Astrocyte (in vitro differentiated cells and primary cell): ENCODE results near the gene SLIT3. TPM values are rescaled to one million over a fixed set of nuclear protein-coding genes. Genes with fewer than 3 reads are reported as not detected.

Experiments used
- DNase-seq: peaks from one replicate; pipeline ENCODE4 v3.0.0-alpha.2; 2010; ENCODE audit warnings: low read depth
- FAIRE-seq: peaks from 2 replicates; lab custom pipeline; 2011; peaks lifted over from hg19 to GRCh38; lab: Jason Lieb, UNC
- H2AFZ ChIP-seq: 2 replicates; pipeline ENCODE4 v1.6.0; 2012; ENCODE audit warnings: low read depth, low read length, inconsistent platforms
- H3K27ac ChIP-seq: 2 replicates; pipeline ENCODE4 v1.5.1; 2011; ENCODE audit warnings: low read depth, low read length, inconsistent platforms
- H3K27me3 ChIP-seq: 2 replicates; pipeline ENCODE4 v1.6.0; 2011; ENCODE audit warnings: low read length, inconsistent platforms; ENCODE audit not compliant: insufficient read depth
- H3K36me3 ChIP-seq: 2 replicates; pipeline ENCODE4 v1.5.1; 2011; ENCODE audit warnings: low read length, inconsistent platforms; ENCODE audit not compliant: insufficient read depth
- H3K4me1 ChIP-seq: 2 replicates; pipeline ENCODE4 v1.5.1; 2011; ENCODE audit warnings: low read length, inconsistent platforms; ENCODE audit not compliant: insufficient read depth
- H3K4me2 ChIP-seq: 2 replicates; pipeline ENCODE4 v1.6.0; 2012; ENCODE audit warnings: low read length, inconsistent platforms
- H3K4me3 ChIP-seq: 2 replicates; pipeline ENCODE4 v1.5.1; 2011; ENCODE audit warnings: low read depth, mild to moderate bottlenecking, low read length, inconsistent platforms; ENCODE audit not compliant: insufficient read depth
- H3K79me2 ChIP-seq: 2 replicates; pipeline ENCODE4 v1.6.0; 2012; ENCODE audit warnings: mild to moderate bottlenecking, low read length, inconsistent platforms; ENCODE audit not compliant: insufficient read depth
- H3K9ac ChIP-seq: 2 replicates; pipeline ENCODE4 v1.6.0; 2012; ENCODE audit warnings: mild to moderate bottlenecking, low read length, inconsistent platforms
- H3K9me3 ChIP-seq: 2 replicates; pipeline ENCODE4 v1.5.1; 2012; ENCODE audit warnings: low read depth, mild to moderate bottlenecking, low read length, inconsistent platforms; ENCODE audit not compliant: insufficient read depth
- H4K20me1 ChIP-seq: 2 replicates; pipeline ENCODE4 v1.6.0; 2012; ENCODE audit warnings: low read length, inconsistent platforms; ENCODE audit not compliant: insufficient read depth
- H3K27ac Mint-ChIP-seq: one replicate; pipeline ENCODE4 v1.8.0; 2021; ENCODE audit warnings: mild to moderate bottlenecking, mixed read lengths; ENCODE audit not compliant: unreplicated experiment
- H3K27me3 Mint-ChIP-seq: one replicate; pipeline ENCODE4 v1.8.0; 2021; ENCODE audit warnings: low read depth, mixed read lengths; ENCODE audit not compliant: unreplicated experiment
- H3K36me3 Mint-ChIP-seq: one replicate; pipeline ENCODE4 v1.8.0; 2021; ENCODE audit warnings: low read depth, mixed read lengths; ENCODE audit not compliant: unreplicated experiment
- H3K4me1 Mint-ChIP-seq: one replicate; pipeline ENCODE4 v1.8.0; 2021; ENCODE audit warnings: low read depth, mixed read lengths; ENCODE audit not compliant: unreplicated experiment
- H3K4me3 Mint-ChIP-seq: one replicate; pipeline ENCODE4 v1.8.0; 2021; ENCODE audit warnings: mild to moderate bottlenecking, moderate library complexity, mixed read lengths; ENCODE audit not compliant: unreplicated experiment
- H3K9me3 Mint-ChIP-seq: one replicate; pipeline ENCODE4 v1.8.0; 2021; ENCODE audit warnings: mild to moderate bottlenecking, mixed read lengths; ENCODE audit not compliant: unreplicated experiment
- EZH2 ChIP-seq: IDR thresholded peaks from 2 replicates; pipeline ENCODE4 v1.6.1; 2012; ENCODE audit warnings: mild to moderate bottlenecking, low read length, inconsistent platforms; ENCODE audit not compliant: insufficient read depth
- total RNA-seq: library from RNA; stranded (reverse); gene quantifications from 2 replicates; pipeline ENCODE4 v1.2.1, GENCODE V29; 2021
- TF ChIP-seq, protein P1 (sequence below): IDR thresholded peaks from 2 replicates; pipeline ENCODE4 v1.5.1; 2011; ENCODE audit warnings: low read depth, mild to moderate bottlenecking, inconsistent platforms, low read length, moderate library complexity; ENCODE audit not compliant: insufficient read depth

The SLIT3 gene
- total RNA-seq, 1 donor from 2014 or later = 20.7 TPM

DNA sequence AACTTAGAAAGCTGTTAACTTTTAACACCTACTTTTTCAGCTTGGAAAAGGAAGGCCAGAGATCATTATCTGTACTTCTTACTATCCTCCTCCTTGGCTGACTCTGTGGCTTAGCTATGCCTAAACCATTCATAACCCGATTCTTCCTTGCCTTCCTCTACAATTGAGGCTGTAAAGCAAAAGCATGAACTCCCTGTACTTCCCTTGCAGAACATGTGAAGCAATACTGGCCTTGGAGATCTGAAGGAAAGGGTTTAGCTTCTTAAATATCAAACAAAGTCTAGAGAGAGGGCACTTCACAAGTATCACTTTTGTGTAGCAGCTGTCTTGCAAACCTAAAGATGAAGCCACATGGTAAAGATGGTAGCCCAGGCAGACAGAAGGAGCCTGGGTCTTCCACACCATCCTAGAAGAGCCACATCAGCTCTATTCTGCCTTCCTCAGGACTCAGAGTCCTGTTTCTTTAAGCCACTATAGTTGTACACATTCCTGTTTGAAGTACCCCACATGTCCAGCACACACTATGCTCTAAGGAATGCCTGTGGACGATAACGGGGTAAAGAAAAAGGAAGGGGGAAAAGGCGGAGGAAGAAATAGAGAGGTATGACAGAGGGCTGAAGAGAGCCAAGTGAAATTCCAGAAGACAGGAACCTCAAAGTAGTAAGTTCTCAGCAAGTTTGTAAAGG is 169.2 kb downstream of the SLIT3 start:
- Histone ChIP-seq H3K4me3 (no peak overlapping the region), H3K27ac (no peak overlapping the region), H3K79me2 (no peaks in the 10 kb centered on the region), H3K36me3 (no peaks in the 10 kb centered on the region), H2AFZ (no peak overlapping the region), H4K20me1 (no peaks in the 10 kb centered on the region), H3K27me3 (no peaks in the 10 kb centered on the region), H3K4me2 (no peak overlapping the region), H3K9ac (no peak overlapping the region), H3K9me3 (no peaks in the 10 kb centered on the region), H3K4me1 (no peaks in the 10 kb centered on the region)
- Mint-ChIP-seq H3K4me1 (peaks cover 15% of the 10 kb centered on the region), H3K27me3 (peaks cover 1% of the 10 kb centered on the region), H3K9me3 (no peaks in the 10 kb centered on the region), H3K27ac (peak overlapping the region; percentile 10), H3K36me3 (no peaks in the 10 kb centered on the region), H3K4me3 (no peak overlapping the region)
- DNase-seq (peak; percentile 62), FAIRE-seq (no peak)
- TF ChIP-seq, protein P1, sequence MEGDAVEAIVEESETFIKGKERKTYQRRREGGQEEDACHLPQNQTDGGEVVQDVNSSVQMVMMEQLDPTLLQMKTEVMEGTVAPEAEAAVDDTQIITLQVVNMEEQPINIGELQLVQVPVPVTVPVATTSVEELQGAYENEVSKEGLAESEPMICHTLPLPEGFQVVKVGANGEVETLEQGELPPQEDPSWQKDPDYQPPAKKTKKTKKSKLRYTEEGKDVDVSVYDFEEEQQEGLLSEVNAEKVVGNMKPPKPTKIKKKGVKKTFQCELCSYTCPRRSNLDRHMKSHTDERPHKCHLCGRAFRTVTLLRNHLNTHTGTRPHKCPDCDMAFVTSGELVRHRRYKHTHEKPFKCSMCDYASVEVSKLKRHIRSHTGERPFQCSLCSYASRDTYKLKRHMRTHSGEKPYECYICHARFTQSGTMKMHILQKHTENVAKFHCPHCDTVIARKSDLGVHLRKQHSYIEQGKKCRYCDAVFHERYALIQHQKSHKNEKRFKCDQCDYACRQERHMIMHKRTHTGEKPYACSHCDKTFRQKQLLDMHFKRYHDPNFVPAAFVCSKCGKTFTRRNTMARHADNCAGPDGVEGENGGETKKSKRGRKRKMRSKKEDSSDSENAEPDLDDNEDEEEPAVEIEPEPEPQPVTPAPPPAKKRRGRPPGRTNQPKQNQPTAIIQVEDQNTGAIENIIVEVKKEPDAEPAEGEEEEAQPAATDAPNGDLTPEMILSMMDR = no peak
- TF ChIP-seq EZH2 = no peak

DNA sequence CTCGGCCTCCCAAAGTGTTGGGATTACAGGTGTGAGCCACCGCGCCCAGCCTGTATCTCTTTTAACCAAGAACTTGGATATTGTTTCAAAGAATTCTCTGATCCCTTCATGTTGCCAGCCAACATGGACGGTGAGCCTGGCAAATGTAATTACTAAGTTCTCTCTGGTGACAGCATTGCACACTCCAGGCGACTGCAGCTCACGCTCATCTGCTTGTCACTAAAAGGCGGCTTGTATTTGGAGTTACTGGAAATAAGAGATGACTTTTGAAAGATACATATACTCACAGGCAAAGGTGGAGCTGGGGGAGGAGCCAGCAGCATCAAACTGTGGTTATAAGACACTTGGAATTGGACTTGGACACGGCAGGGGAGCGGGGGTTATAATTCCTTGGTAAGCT is 172.3 kb downstream of the SLIT3 start:
- DNase-seq = no peak
- no peak overlapping the region for H2AFZ ChIP-seq
- Mint-ChIP-seq H3K27ac (no peak overlapping the region), H3K27me3 (no peaks in the 10 kb centered on the region), H3K4me3 (no peak overlapping the region), H3K9me3 (no peaks in the 10 kb centered on the region), H3K36me3 (no peaks in the 10 kb centered on the region), H3K4me1 (peaks cover 21% of the 10 kb centered on the region)
- H3K4me1 ChIP-seq = no peaks in the 10 kb centered on the region
- H3K4me3 ChIP-seq = no peak overlapping the region
- no peaks in the 10 kb centered on the region for H4K20me1 ChIP-seq
- no peak overlapping the region for H3K4me2 ChIP-seq
- no peak overlapping the region for H3K27ac ChIP-seq
- H3K79me2 ChIP-seq = no peaks in the 10 kb centered on the region
- no peaks in the 10 kb centered on the region for H3K9me3 ChIP-seq
- no peak for FAIRE-seq
- TF ChIP-seq, protein P1 = no peak
- TF ChIP-seq EZH2 = no peak
- H3K27me3 ChIP-seq = no peaks in the 10 kb centered on the region
- no peaks in the 10 kb centered on the region for H3K36me3 ChIP-seq
- H3K9ac ChIP-seq = no peak overlapping the region

DNA sequence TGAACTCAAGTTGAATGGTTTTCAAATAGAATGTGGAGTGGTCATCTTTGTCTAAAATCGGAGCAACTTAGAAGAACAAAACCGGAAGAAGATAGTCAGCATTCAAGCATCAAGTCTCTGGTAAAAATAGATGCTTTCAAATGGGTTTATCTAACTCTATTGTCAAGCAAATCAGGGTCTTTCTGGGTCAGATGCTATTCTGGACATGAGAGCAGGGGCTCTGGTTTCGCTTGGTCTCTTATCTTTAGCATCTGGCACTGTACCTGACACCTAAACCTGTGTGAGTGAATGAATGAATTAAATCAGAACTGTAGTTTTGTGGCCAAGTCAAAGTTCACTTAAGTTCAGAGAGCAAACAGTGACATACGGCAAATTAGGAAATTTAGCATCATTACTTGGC is 173.5 kb downstream of the SLIT3 start:
- Histone ChIP-seq H3K79me2 (no peaks in the 10 kb centered on the region), H3K27ac (no peak overlapping the region), H3K4me3 (no peak overlapping the region), H3K9ac (no peak overlapping the region), H3K27me3 (no peaks in the 10 kb centered on the region), H3K9me3 (no peaks in the 10 kb centered on the region), H3K36me3 (no peaks in the 10 kb centered on the region), H2AFZ (no peak overlapping the region), H3K4me2 (no peak overlapping the region), H4K20me1 (no peaks in the 10 kb centered on the region), H3K4me1 (no peaks in the 10 kb centered on the region)
- TF ChIP-seq, protein P1 = no peak
- no peak for TF ChIP-seq EZH2
- no peaks in the 10 kb centered on the region for H3K36me3 Mint-ChIP-seq
- FAIRE-seq (no peak), DNase-seq (no peak)
- H3K27me3 Mint-ChIP-seq = no peaks in the 10 kb centered on the region
- H3K9me3 Mint-ChIP-seq = no peaks in the 10 kb centered on the region
- H3K4me1 Mint-ChIP-seq = peaks cover 21% of the 10 kb centered on the region
- no peak overlapping the region for H3K4me3 Mint-ChIP-seq
- H3K27ac Mint-ChIP-seq = no peak overlapping the region
